NCI-H345 (cell line): Measurements from ENCODE around the gene MBNL3.
"Not testable (repeated sequence)": the region's sequence is repeated elsewhere in the genome, so short reads cannot be mapped to it uniquely, and the experiment has no call there.

ENCODE experiments used
- DNase-seq: peaks from one replicate; lab custom pipeline; 2025; lab: John Stamatoyannopoulos, UW

MBNL3 gene

GRCh38 chrX:132474544-132475248 is 14.1 kb downstream of the MBNL3 start:
- DNase-seq, result no peak

DNA sequence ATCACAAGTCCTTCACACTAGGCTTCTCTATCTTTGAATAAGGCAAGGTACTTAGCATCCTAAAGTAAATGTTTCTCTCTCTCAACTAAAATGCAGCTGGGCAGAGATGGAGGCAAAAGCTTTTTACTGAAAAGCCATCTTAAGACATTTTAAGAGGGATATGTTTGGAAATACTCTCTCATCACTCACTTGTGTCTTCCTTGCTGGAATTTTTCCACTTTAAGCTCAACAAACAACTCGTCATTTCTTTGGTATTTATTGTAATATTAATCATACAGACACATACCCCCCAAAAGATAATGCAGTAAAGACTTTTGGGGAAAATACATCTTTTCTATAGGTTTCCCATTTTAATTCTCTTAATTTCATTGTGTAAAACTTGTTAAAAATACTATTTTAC is 16.4 kb downstream of the MBNL3 start:
- DNase-seq, result no peak

DNA sequence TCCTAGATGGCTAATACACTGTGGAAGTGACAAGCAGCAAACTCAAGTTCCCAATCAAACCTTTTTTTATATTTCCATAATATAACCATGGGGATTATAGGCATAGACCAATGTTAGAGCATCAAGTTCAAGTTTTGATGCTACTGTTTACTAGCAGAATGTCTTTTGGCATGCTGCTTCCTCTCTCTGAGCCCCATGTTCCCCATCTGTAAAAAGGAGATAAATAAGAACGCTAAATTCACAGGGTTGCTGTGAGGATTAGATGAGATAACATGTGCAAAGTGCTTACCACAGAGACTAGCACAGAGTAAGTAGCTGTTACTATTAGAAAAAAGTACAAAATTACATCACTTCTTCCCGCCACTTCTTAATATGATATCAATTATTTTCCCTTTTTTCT is 18.0 kb downstream of the MBNL3 start:
- no peak for DNase-seq

GRCh38 chrX:132470179-132470578 is 18.7 kb downstream of the MBNL3 start:
- no peak for DNase-seq

- no peak for DNase-seq
These were observed 20.4 kb downstream of the MBNL3 start for GRCh38 chrX:132468454-132468853.

DNA sequence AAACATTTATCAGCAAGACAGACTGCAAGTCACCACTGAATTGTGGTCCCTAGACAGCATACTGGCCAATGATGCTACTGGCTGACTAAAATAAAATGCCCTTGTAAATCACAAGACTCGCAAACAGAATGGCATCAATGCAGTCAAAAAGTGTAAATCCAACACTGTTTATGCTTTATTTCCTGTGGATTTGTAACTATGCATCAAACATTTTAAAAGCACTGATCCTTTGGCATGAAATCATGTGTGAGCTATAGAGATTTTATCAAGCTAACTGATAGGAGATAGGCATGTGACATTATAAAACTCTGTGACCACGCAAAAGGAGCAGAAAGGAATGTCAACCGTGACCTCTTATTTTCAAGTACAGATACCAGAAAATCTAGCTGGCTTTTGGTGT is 20.8 kb downstream of the MBNL3 start:
- no peak for DNase-seq

DNA sequence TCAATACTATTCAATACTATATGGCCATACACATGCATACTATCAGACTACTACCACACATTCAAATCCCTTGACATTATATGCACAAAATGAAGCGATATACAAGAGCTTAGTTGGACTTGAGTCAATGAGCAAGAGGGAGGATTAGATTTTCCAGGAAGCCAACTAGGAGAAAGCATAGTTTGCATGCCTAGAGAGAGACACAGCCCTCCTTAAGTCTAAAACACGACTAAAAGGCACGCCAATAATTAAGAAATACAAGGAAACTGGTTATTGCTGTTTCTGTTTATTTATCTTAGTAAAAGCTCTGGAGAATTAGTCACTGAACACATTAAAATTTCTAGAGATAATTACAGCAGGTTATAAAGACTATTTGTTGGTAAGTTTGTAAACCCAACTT is 21.8 kb downstream of the MBNL3 start:
- DNase-seq, result no peak

GRCh38 chrX:132463411-132463810 is 25.4 kb downstream of the MBNL3 start:
- no peak for DNase-seq

- no peak for DNase-seq
These were observed 27.0 kb downstream of the MBNL3 start for GRCh38 chrX:132461886-132462285.

- no peak for DNase-seq
These were observed 35.8 kb downstream of the MBNL3 start for GRCh38 chrX:132452911-132453550.

- not testable (repeated sequence) for DNase-seq
These were observed 42.9 kb downstream of the MBNL3 start for GRCh38 chrX:132445909-132446308.

- no peak for DNase-seq
These were observed 43.9 kb downstream of the MBNL3 start for GRCh38 chrX:132444936-132445335.

GRCh38 chrX:132443196-132444135 is 45.4 kb downstream of the MBNL3 start:
- no peak for DNase-seq

- no peak for DNase-seq
These were observed 46.1 kb downstream of the MBNL3 start for GRCh38 chrX:132442691-132443090.

GRCh38 chrX:132435222-132435621 is 53.6 kb downstream of the MBNL3 start:
- DNase-seq, result no peak

DNA sequence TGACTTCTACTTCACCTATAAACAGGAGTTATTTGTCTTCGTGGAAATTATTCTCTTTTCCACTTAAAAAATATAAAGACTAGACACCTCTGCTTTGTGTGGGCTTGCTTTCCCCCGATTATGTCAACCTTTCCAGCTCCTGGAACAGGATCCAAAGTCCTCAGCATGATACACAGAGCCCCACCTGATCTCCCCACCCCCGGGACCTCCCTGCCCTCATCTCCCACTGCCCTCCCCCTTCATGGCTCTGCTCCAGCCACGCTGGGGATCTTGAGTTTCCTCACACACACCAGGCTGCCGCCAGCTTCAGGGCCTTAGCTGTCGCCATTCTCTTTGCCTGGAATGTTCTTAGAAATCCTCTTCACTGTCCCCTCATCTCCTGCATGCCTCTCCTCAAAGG is 55.3 kb downstream of the MBNL3 start:
- DNase-seq, result no peak

GRCh38 chrX:132433001-132433400 is 55.8 kb downstream of the MBNL3 start:
- no peak for DNase-seq

DNA sequence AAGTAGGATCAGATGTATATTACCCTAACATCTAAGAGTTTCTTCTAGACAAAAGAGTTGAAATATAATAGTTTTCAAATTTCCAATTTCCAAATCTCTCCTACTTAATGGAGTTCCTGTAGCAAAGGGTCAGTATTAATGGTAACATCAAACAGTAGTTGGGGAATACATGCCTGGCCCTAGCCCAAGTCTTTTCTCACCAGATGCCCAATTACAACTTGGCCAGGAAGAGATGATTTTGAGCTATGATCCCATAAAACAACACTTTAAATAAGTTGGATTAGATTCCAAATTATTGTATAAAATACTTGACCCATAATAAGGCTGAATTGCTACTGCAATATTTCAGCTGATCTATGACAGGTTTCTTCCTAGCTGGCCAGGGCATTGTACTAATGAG is 59.9 kb downstream of the MBNL3 start:
- no peak for DNase-seq

GRCh38 chrX:132426695-132427281 is 62.0 kb downstream of the MBNL3 start:
- DNase-seq, result no peak

DNA sequence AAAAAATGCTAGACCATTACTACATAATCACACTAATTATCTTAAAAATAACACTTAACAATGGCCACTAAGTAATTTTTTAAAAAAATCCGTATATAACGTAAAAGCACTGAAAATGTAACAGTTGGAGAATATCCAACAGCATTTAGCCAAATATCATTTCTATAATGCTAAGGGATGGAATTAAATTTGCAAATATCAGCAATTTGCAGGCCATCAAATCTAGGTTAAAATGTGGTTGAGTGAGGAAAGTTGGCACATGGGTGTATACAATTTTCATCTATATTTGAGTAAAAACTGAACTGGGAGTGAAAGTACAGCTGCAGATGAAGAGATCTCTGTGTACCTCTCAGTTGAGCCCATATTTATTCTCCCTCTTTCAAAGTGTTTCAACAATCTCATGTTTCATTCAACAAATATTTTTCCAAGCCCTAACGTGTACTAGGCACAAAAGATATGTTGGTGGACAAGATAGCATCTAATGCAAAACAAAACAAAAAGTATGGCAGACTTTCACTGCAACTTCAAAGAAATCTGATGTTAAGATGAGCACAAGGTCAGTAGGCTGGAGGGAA is 63.0 kb downstream of the MBNL3 start:
- no peak for DNase-seq

- no peak for DNase-seq
These were observed 65.5 kb downstream of the MBNL3 start for GRCh38 chrX:132423323-132423722.

GRCh38 chrX:132415012-132415411 is 73.8 kb downstream of the MBNL3 start:
- DNase-seq, result no peak
